NCI-H526 treated with DMSO at 0.1 percent for 48 hours (cell line): ENCODE measurements around the gene PRKX.
A peak's percentile ranks its signal among the peaks of the same experiment; 100 is the strongest.
"Not testable (repeated sequence)": the region's sequence is repeated elsewhere in the genome, so short reads cannot be mapped to it uniquely, and the experiment has no call there.

Source experiments
- DNase-seq: peaks from one replicate; lab custom pipeline; 2025; lab: John Stamatoyannopoulos, UW

PRKX gene

DNA sequence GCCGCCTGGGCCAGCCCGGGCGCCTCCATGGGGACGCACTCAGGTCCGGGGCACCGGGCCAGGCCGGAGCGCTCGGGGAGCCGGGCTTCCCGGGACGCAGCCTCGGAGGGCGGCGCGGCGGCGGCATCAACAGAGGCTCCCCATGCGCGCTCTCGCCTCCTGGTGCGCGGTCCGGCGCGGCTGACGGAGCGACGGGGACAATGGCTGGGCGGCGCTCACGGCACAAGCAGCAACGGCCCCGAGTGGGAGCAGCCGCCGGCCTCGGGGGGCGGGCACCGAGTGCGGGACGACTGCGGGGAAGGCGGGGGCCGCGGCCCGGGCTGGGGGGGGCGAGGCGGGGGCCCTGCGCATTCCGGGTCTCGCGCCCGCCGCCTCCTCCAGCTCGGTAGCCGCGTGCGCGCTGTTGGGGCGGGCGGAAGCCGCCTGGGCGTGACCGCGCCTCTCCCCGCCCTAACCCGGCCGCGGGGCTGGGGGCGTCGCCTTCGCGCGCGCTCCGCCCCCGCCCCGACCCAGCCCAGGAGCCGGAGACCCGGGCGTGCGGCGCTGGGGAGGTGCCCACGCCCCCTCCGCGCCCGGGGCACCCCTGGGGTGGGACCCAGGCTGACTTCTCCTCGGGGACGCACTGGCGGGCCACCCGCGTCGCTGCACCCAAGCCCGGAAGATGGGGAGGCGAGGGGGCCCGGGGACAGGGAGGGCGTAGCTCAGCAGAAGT, at the start of gene PRKX:
Gene PRKX, minus strand, starts transcription at position 425 of the 712 bp plus-strand sequence. Its CDS starts 396 bp downstream, at position 29.
- DNase-seq: peak; percentile 37

GRCh38 chrX:3763111-3763510, 49.7 kb upstream of the PRKX start:
- DNase-seq: no peak

DNA sequence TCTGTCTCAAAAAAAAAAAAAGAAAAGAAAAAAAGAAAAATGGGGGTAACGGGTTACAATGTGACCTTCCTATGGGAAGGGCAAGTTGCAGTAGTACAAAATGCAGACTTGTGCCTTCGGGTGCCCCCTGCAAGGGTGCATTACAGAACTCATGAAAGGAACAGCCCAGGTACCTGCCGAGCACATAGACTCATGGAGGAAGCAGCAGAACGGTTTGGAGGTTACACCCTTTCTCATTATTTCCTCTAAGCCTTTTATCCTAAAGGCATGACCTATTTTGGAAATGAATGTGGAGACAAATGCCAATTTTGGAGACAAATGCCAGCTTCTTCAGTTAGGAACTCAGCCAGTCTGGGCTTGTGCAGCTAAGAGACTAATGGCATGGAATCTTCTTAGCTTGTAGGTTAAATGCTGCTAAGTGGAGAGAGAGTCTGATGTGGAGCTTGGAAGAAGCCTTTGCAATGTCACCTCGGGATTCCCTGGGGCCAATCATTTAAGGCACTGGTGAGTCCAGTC, 44.1 kb upstream of the PRKX start:
- no peak for DNase-seq

- no peak for DNase-seq
These were observed 34.7 kb upstream of the PRKX start for GRCh38 chrX:3748052-3748559.

- no peak for DNase-seq
These were observed 30.5 kb upstream of the PRKX start for GRCh38 chrX:3743801-3744439.

DNA sequence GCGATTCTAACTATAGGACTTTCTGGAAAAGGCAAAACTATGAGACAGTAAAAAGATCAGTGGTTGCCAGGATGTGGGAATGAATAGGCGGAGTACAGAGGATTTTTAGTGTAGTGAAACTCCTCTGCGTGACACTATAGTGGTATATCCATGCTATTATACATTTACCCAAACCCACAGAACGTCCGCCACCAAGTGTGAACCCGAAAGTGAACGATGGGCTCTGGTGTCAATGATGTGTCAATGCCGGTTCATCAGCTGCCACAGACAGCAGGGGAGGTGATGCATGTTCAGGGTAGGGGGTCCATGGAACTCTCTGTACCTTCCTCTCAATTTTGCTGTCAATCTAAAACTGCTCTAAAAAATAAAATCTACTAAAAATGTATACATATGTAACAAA, 27.5 kb upstream of the PRKX start:
- not testable (repeated sequence) for DNase-seq

DNA sequence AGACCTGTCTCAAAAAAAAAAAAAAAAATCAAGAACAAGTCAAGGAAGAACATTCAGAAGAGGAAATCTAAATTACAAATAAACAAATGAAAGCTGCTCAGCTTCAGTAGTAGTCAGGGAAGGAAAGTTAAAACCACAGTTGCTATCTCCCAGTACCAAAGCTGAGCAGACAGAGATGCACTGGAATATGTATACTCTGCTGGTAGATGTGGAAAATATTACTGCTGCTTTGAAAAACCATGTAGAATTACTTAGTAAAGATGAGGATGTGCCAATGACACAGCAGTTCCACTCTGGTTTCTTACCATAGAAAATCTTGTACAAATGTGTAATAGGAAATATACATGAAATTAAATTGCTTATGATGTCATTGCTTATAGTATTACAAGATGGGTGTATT, 25.1 kb upstream of the PRKX start:
- no peak for DNase-seq

DNA sequence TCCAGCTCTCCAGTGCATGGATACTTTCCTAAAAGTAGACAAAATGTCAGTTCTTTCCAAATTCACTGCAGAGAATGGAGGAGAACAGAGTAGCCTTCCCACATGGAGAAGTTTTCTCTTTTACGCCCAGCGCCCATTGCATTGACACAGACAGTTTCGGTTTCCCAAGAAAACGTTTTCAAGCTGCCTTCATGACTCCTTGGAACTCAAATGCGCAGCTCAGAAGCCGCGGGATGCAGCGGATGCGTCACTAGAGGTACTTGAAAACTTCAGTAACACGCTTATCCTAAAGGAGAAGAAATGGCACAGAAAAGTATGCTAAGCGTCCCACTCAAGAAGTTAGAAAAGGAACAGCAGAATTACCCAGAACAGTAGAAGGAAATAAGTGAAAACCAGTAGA, 23.1 kb upstream of the PRKX start:
- not testable (repeated sequence) for DNase-seq

GRCh38 chrX:3735891-3736290, 22.4 kb upstream of the PRKX start:
- DNase-seq: not testable (repeated sequence)

DNA sequence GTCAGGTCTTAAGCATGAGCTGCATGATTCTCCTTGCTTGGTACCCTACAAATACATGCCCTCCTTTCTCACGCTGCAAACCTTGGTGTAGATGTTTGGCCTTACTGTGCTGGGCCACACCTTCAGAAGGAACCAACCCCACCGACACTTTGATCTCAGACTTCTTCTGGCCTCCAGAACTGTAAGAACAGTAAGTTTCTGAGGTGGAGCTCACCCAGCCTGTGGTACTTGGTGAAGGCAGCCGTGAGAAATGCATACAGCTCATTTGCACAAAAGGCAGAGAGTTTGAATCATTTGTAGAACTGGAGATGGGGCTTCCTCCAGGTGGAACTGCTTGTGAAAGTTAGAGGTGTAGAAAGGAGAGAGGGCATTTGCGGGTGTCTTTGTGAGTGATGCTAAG, 21.0 kb upstream of the PRKX start:
- not testable (repeated sequence) for DNase-seq

- no peak for DNase-seq
These were observed 19.6 kb upstream of the PRKX start for GRCh38 chrX:3733043-3733430.

GRCh38 chrX:3732326-3733042, 19.0 kb upstream of the PRKX start:
- not testable (repeated sequence) for DNase-seq

GRCh38 chrX:3728454-3728853, 15.0 kb upstream of the PRKX start:
- no peak for DNase-seq

- not testable (repeated sequence) for DNase-seq
These were observed 10.0 kb upstream of the PRKX start for GRCh38 chrX:3723460-3723859.

GRCh38 chrX:3717742-3718420, 4.4 kb upstream of the PRKX start:
- no peak for DNase-seq

DNA sequence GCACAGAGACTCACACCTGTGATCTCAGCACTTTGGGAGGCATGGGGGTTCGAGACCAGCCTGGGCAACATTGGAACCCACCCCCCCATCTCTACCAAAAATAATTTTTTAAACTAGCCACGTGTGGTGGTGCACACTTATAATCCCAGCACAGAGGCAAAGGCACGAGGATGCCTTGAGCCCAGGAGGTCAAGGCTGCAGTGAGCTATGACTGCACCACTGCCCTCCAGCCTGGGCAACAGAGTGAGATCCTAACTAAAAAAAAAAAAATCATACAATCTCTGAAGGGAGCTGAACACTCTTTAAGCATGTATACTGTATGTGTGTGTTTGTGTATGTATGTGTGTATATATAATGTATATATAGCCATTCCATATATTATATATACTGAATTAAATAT, 2.5 kb upstream of the PRKX start:
- DNase-seq: no peak

DNA sequence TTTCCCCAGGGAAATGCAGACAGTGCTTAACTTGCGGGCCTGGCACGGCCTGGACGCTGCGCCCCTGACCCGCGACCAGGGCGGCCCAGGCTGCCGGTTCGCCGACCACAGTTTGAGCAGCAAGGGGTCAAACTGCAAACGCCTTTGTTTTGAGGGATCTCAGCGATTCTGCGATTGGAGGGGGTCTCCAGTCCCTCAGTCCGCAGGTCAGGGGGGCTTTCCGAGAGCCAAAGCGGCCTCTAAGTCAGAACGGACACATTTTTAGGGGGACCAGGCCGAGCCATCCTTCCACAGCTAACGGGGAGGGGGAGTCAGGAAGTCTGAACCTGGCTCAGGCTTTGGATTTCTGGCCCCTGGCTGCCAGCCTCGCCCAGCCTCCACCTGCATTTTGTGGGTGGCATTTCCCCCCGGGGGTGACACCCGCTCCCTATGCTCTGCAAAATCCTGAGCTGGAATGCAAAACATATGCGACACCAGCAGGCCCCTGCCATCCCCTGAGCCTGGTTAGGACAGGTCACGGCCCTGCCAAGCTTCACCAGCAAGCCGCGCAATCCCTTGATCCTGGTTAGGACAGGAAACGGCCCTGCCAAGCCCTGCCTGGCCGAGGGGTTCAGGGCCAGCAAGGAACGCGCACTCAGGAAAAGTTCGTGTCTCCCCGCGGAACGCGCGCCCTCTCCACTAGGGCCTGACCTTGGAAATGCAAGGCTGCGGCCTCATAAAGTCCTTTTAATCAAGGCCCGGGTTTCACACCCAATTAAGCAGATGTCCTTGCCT, 1.4 kb upstream of the PRKX start:
- not testable (repeated sequence) for DNase-seq

- no peak for DNase-seq
These were observed 537 bp upstream of the PRKX start for GRCh38 chrX:3713937-3714434.

GRCh38 chrX:3712870-3713224, 602 bp downstream of the PRKX start:
- no peak for DNase-seq

GRCh38 chrX:3712051-3712869, 1.2 kb downstream of the PRKX start:
- DNase-seq: no peak
